ENCODE data around the gene TIMM13.

- TF ChIP-seq CTCF (IDR thresholded peaks at IDR 0.05; ENCODE audit: poor library complexity) (no peak), EZH2 (IDR thresholded peaks at IDR 0.05; ENCODE audit: borderline replicate concordance) (no peak), EZH2phosphoT487 (IDR thresholded peaks at IDR 0.05; ENCODE audit: low read depth, severe bottlenecking, unreplicated experiment) (no peak)
These were observed 19.1 kb downstream of the TIMM13 start for GRCh38 chr19:2408247-2408646.

Measured in hepatocyte (in vitro differentiated cells).